GM23338 (cell line): ENCODE data around the gene SLC7A4. TPM values are rescaled to one million over a fixed set of nuclear protein-coding genes. Genes with fewer than 3 reads are reported as not detected.

Source experiments
- ATAC-seq: fragments of 200-7000 bp; cut with Tn5 transposase; 3 replicates; pipeline ENCODE4 v1.9.1; 2020
- DNase-seq: peaks from one replicate; pipeline ENCODE4 v3.0.0-alpha.2; 2015; ENCODE audit warnings: low spot score
- H2AFZ ChIP-seq: fragments of 200-600 bp; sonication (generic); 2 replicates; pipeline ENCODE4 v1.8.0; 2016; ENCODE audit warnings: antibody characterized with exemption, mild to moderate bottlenecking, moderate library complexity
- H3F3A ChIP-seq: fragments of 200-600 bp; sonication (generic); replicated peaks from 2 replicates; pipeline ENCODE4 v1.8.0; 2017; ENCODE audit warnings: antibody characterized with exemption, mixed run types, low read depth
- H3K27ac ChIP-seq: fragments of 200-600 bp; sonication (generic); 2 replicates; pipeline ENCODE4 v1.6.1; 2016; ENCODE audit warnings: low read depth
- H3K27me3 ChIP-seq: fragments of 200-600 bp; sonication (generic); 2 replicates; pipeline ENCODE4 v1.8.0; 2016; ENCODE audit warnings: mild to moderate bottlenecking, mixed run types, moderate library complexity; ENCODE audit not compliant: insufficient read depth
- H3K36me3 ChIP-seq: fragments of 200-600 bp; sonication (generic); 2 replicates; pipeline ENCODE4 v1.8.0; 2016; ENCODE audit warnings: mild to moderate bottlenecking; ENCODE audit not compliant: insufficient read depth
- H3K4me1 ChIP-seq: fragments of 200-600 bp; sonication (generic); 2 replicates; pipeline ENCODE4 v1.8.0; 2016; ENCODE audit warnings: mild to moderate bottlenecking, moderate library complexity; ENCODE audit not compliant: insufficient read depth
- H3K4me2 ChIP-seq: fragments of 200-600 bp; sonication (generic); 2 replicates; pipeline ENCODE4 v1.7.1; 2017; ENCODE audit warnings: mixed run types
- H3K4me3 ChIP-seq: fragments of 200-600 bp; sonication (generic); 2 replicates; pipeline ENCODE4 v1.6.1; 2016; ENCODE audit warnings: mixed run types
- H3K79me2 ChIP-seq: fragments of 200-600 bp; sonication (generic); replicated peaks from 2 replicates; pipeline ENCODE4 v1.8.0; 2017; ENCODE audit warnings: mild to moderate bottlenecking; ENCODE audit not compliant: insufficient read depth
- H3K9me2 ChIP-seq: fragments of 200-600 bp; sonication (generic); 2 replicates; pipeline ENCODE4 v1.8.0; 2017; ENCODE audit not compliant: insufficient read depth
- H4K20me1 ChIP-seq: fragments of 200-600 bp; sonication (generic); replicated peaks from 2 replicates; pipeline ENCODE4 v1.8.0; 2017; ENCODE audit warnings: mild to moderate bottlenecking; ENCODE audit not compliant: insufficient read depth
- H3K27ac Mint-ChIP-seq: 2 replicates; pipeline ENCODE4 v1.8.0; 2020; ENCODE audit warnings: inconsistent platforms, mild to moderate bottlenecking, moderate library complexity, mixed read lengths
- H3K27me3 Mint-ChIP-seq: 3 replicates; pipeline ENCODE4 v1.8.0; 2022; ENCODE audit warnings: low read depth, mild to moderate bottlenecking, moderate library complexity, mixed read lengths, inconsistent platforms; ENCODE audit not compliant: insufficient read depth, poor library complexity
- H3K36me3 Mint-ChIP-seq: 3 replicates; pipeline ENCODE4 v1.8.0; 2021; ENCODE audit warnings: low read depth, mild to moderate bottlenecking, inconsistent platforms, moderate library complexity, mixed read lengths
- H3K4me1 Mint-ChIP-seq: 3 replicates; pipeline ENCODE4 v1.8.0; 2020; ENCODE audit warnings: mild to moderate bottlenecking, inconsistent platforms, mixed read lengths
- H3K4me3 Mint-ChIP-seq: 3 replicates; pipeline ENCODE4 v1.8.0; 2021; ENCODE audit warnings: moderate library complexity, mild to moderate bottlenecking, inconsistent platforms, mixed read lengths
- H3K9me3 Mint-ChIP-seq: 3 replicates; pipeline ENCODE4 v1.8.0; 2020; ENCODE audit warnings: moderate library complexity, mild to moderate bottlenecking, inconsistent platforms, mixed read lengths
- CREB1 ChIP-seq: fragments of 250-450 bp; sonication (Bioruptor Pico); IDR thresholded peaks from 2 replicates; pipeline ENCODE4 v1.5.0; 2020; ENCODE audit warnings: low read depth, mild to moderate bottlenecking, moderate library complexity
- CTCF ChIP-seq, 2 experiments: fragments of 200-600 bp in 1 of 2; sonication (generic) in 1 of 2; conservative IDR thresholded peaks; 2 replicates each; pipeline versions ENCODE4 v1.5.1 to v1.6.1; 2016 to 2017; ENCODE audit warnings: antibody characterized with exemption in 2 of 2, low read depth in 2 of 2, mild to moderate bottlenecking in 2 of 2, moderate library complexity in 1 of 2
- ETS1 ChIP-seq: IDR thresholded peaks from 2 replicates; pipeline ENCODE4 v1.6.1; 2016; ENCODE audit warnings: antibody characterized with exemption
- EZH2 ChIP-seq: fragments of 200-600 bp; sonication (generic); IDR thresholded peaks from one replicate; pipeline ENCODE4 v1.8.0; 2017; ENCODE audit warnings: antibody characterized with exemption, mild to moderate bottlenecking, low read depth; ENCODE audit not compliant: unreplicated experiment
- EZH2phosphoT487 ChIP-seq: fragments of 200-600 bp; sonication (generic); IDR thresholded peaks from one replicate; pipeline ENCODE4 v1.8.1; 2018; ENCODE audit warnings: antibody characterized with exemption; ENCODE audit not compliant: unreplicated experiment
- JUNB ChIP-seq: IDR thresholded peaks from one replicate; pipeline ENCODE4 v1.6.1; 2016; ENCODE audit warnings: antibody characterized with exemption; ENCODE audit not compliant: unreplicated experiment
- NANOG ChIP-seq: IDR thresholded peaks from 2 replicates; pipeline ENCODE4 v1.6.1; 2016; ENCODE audit warnings: antibody characterized with exemption, borderline replicate concordance
- POLR2AphosphoS5 ChIP-seq: IDR thresholded peaks from 2 replicates; pipeline ENCODE4 v1.6.1; 2016; ENCODE audit warnings: antibody characterized with exemption, low read depth
- REST ChIP-seq: IDR thresholded peaks from one replicate; pipeline ENCODE4 v1.6.1; 2018; ENCODE audit warnings: antibody characterized with exemption; ENCODE audit not compliant: unreplicated experiment
- STAT1 ChIP-seq: IDR thresholded peaks from one replicate; pipeline ENCODE4 v1.6.1; 2016; ENCODE audit warnings: antibody characterized with exemption; ENCODE audit not compliant: unreplicated experiment
- ZNF114 ChIP-seq: fragments of 250-450 bp; sonication (Bioruptor Pico); IDR thresholded peaks from 2 replicates; pipeline ENCODE4 v1.5.0; 2020; ENCODE audit warnings: mild to moderate bottlenecking, moderate library complexity
- ZNF331 ChIP-seq: fragments of 250-450 bp; sonication (Bioruptor Pico); IDR thresholded peaks from 2 replicates; pipeline ENCODE4 v1.5.0; 2020; ENCODE audit warnings: low read depth, mild to moderate bottlenecking, moderate library complexity
- ZNF462 ChIP-seq: fragments of 250-450 bp; sonication (Bioruptor Pico); IDR thresholded peaks from 2 replicates; pipeline ENCODE4 v1.5.0; 2020; ENCODE audit warnings: mild to moderate bottlenecking, moderate library complexity
- polyA plus RNA-seq: library from polyadenylated mRNA; unstranded; fragments of >200 nt; fragmentation: Nextera tagmentation; extraction: Ambion mirVana; gene quantifications from 2 replicates; pipeline ENCODE4 v1.2.1, GENCODE V29; 2016
- total RNA-seq: library from RNA; depleted of rRNA; stranded (reverse); fragments of >200 nt; shearing (Covaris generic); gene quantifications from 2 replicates; pipeline ENCODE4 v1.2.3, GENCODE V29; 2014

The SLC7A4 gene
- total and polyA plus RNA-seq, 2 experiments from 2014 or later = 0.07 to 0.44 TPM

GRCh38 chr22:21055564-21055834 is 23.1 kb upstream of the SLC7A4 start:
- DNase-seq (no peak), ATAC-seq (no peak; the same call in 2 of the 3 replicates)
- H3K4me1 ChIP-seq = peaks cover 19% of the 10 kb centered on the region
- no peaks in the 10 kb centered on the region for H4K20me1 ChIP-seq
- H3K36me3 Mint-ChIP-seq = no peaks in the 10 kb centered on the region; the same call in 2 of the 3 replicates
- no peaks in the 10 kb centered on the region for H3F3A ChIP-seq
- no peak overlapping the region for H3K4me3 ChIP-seq
- H3K79me2 ChIP-seq = no peaks in the 10 kb centered on the region
- H3K27ac Mint-ChIP-seq = no peak overlapping the region
- H3K27me3 Mint-ChIP-seq = peaks cover 20% of the 10 kb centered on the region
- no peak overlapping the region for H3K27ac ChIP-seq
- no peak overlapping the region for H3K4me2 ChIP-seq
- H3K4me3 Mint-ChIP-seq = no peak overlapping the region
- no peaks in the 10 kb centered on the region for H3K36me3 ChIP-seq
- H2AFZ ChIP-seq = peak overlapping the region; percentile 94
- peaks cover 32% of the 10 kb centered on the region for H3K4me1 Mint-ChIP-seq
- H3K9me3 Mint-ChIP-seq = no peaks in the 10 kb centered on the region
- no peaks in the 10 kb centered on the region for H3K9me2 ChIP-seq
- H3K27me3 ChIP-seq = no peaks in the 10 kb centered on the region
- TF ChIP-seq CREB1 (CRISPR knock-in tag) = no peak
- no peak for TF ChIP-seq POLR2AphosphoS5
- no peak for TF ChIP-seq REST
- no peak for TF ChIP-seq CTCF (conservative IDR thresholded peaks at IDR 0.05; ENCODE audit: low read depth in 2 of 2)
- TF ChIP-seq JUNB = no peak
- TF ChIP-seq EZH2 = no peak
- no peak for TF ChIP-seq ZNF331
- TF ChIP-seq ZNF114 (CRISPR knock-in tag) = no peak
- no peak for TF ChIP-seq EZH2phosphoT487
- TF ChIP-seq STAT1 = no peak
- TF ChIP-seq ZNF462 (CRISPR knock-in tag) = no peak
- no peak for TF ChIP-seq ETS1
- no peak for TF ChIP-seq NANOG
